Putamen (tissue), 1 donor: ENCODE measurements around the gene RGS9.

Source experiments
- DNase-seq: peaks from one replicate; pipeline ENCODE4 v3.0.0-alpha.2; 2016; ENCODE audit warnings: low spot score

The RGS9 gene

GRCh38 chr17:65261152-65261551 is 124.0 kb downstream of the RGS9 start:
- DNase-seq, result no peak

- no peak for DNase-seq
These were observed 124.8 kb downstream of the RGS9 start for GRCh38 chr17:65261682-65262636.

- DNase-seq, result no peak
These were observed 128.1 kb downstream of the RGS9 start for GRCh38 chr17:65265276-65265675.

GRCh38 chr17:65268832-65269231 is 131.7 kb downstream of the RGS9 start:
- DNase-seq, result no peak

GRCh38 chr17:65270499-65271253 is 133.5 kb downstream of the RGS9 start:
- no peak for DNase-seq

GRCh38 chr17:65271296-65271695 is 134.1 kb downstream of the RGS9 start:
- DNase-seq, result no peak
